PC-3 (cell line): ENCODE measurements around the gene TBK1. TPM values are rescaled to one million over a fixed set of nuclear protein-coding genes. Genes with fewer than 3 reads are reported as not detected.

Experiments used
- ATAC-seq: fragments of 200-7000 bp; cut with Tn5 transposase; 2 replicates; pipeline ENCODE4 v1.9.1; 2020; ENCODE audit warnings: mild to moderate bottlenecking, moderate library complexity
- BruUV-seq: library from RNA; stranded (reverse); fragments of 400-500 nt; replicated peaks from 2 replicates; lab custom pipeline; 2021; lab: Mats Ljungman, UMichigan
- CTCF ChIA-PET: fragments of 300-600 bp; sonication (Branson Sonifier 250); formaldehyde crosslinking; loops from one replicate; lab custom pipeline; 2022; ENCODE audit warnings: antibody characterized with exemption; lab: Charles Lee
- POLR2A ChIA-PET: fragments of 300-600 bp; sonication (Branson Sonifier 250); formaldehyde crosslinking; loops from one replicate; lab custom pipeline; 2022; ENCODE audit warnings: antibody characterized with exemption; ENCODE audit not compliant: unreplicated experiment; lab: Charles Lee
- DNase-seq: peaks from one replicate; pipeline ENCODE4 v3.0.0-alpha.2; 2015
- H2AFZ ChIP-seq: fragments of 300-600 bp; sonication (generic); 2 replicates; pipeline ENCODE4 v1.6.0; 2016; ENCODE audit warnings: antibody characterized with exemption, low read length
- H3F3A ChIP-seq: fragments of 300-600 bp; sonication (generic); one replicate; pipeline ENCODE4 v1.6.0; 2017; ENCODE audit warnings: antibody characterized with exemption, low read length, control low read depth, mild to moderate bottlenecking; ENCODE audit not compliant: unreplicated experiment
- H3K27ac ChIP-seq: fragments of 300-600 bp; sonication (generic); 2 replicates; pipeline ENCODE4 v1.5.1; 2016; ENCODE audit warnings: mild to moderate bottlenecking, low read length
- H3K27me3 ChIP-seq: fragments of 300-600 bp; sonication (generic); 2 replicates; pipeline ENCODE4 v1.6.1; 2016; ENCODE audit warnings: low read length, mixed read lengths
- H3K36me3 ChIP-seq: fragments of 300-600 bp; sonication (generic); 2 replicates; pipeline ENCODE4 v1.6.1; 2016; ENCODE audit warnings: low read depth, mixed run types, low read length, mixed read lengths
- H3K4me1 ChIP-seq: fragments of 300-600 bp; sonication (generic); 2 replicates; pipeline ENCODE4 v1.5.1; 2016; ENCODE audit warnings: low read length; ENCODE audit not compliant: insufficient read depth
- H3K4me2 ChIP-seq: fragments of 300-600 bp; sonication (generic); 2 replicates; pipeline ENCODE4 v1.6.0; 2016; ENCODE audit warnings: low read length
- H3K4me3 ChIP-seq: fragments of 300-600 bp; sonication (generic); 2 replicates; pipeline ENCODE4 v1.5.1; 2016; ENCODE audit warnings: mild to moderate bottlenecking, low read length, mixed read lengths
- H3K79me2 ChIP-seq: fragments of 300-600 bp; sonication (generic); 2 replicates; pipeline ENCODE4 v1.6.1; 2017; ENCODE audit warnings: low read length, mixed read lengths
- H3K9ac ChIP-seq: fragments of 300-600 bp; sonication (generic); 2 replicates; pipeline ENCODE4 v1.6.0; 2016; ENCODE audit warnings: mild to moderate bottlenecking, low read length
- H3K9me2 ChIP-seq: fragments of 300-600 bp; sonication (generic); replicated peaks from 2 replicates; pipeline ENCODE4 v1.6.1; 2016; ENCODE audit warnings: mixed run types, low read length, mixed read lengths
- H3K9me3 ChIP-seq: fragments of 300-600 bp; sonication (generic); 2 replicates; pipeline ENCODE4 v1.6.1; 2016; ENCODE audit warnings: low read length, mixed read lengths
- H4K20me1 ChIP-seq: fragments of 300-600 bp; sonication (generic); 2 replicates; pipeline ENCODE4 v1.6.1; 2016; ENCODE audit warnings: low read length, mixed read lengths
- CTCF ChIP-seq: fragments of 300-600 bp; sonication (generic); conservative IDR thresholded peaks from 2 replicates; pipeline ENCODE4 v1.5.1; 2017; ENCODE audit warnings: antibody characterized with exemption, low read depth, mild to moderate bottlenecking, low read length
- EZH2 ChIP-seq: fragments of 300-600 bp; sonication (generic); IDR thresholded peaks from one replicate; pipeline ENCODE4 v1.6.1; 2017; ENCODE audit warnings: antibody characterized with exemption, mild to moderate bottlenecking, low read length; ENCODE audit not compliant: unreplicated experiment
- EZH2phosphoT487 ChIP-seq: fragments of 300-600 bp; sonication (generic); IDR thresholded peaks from 2 replicates; pipeline ENCODE4 v1.6.1; 2018; ENCODE audit warnings: mild to moderate bottlenecking, antibody characterized with exemption, low read length, borderline replicate concordance
- intact Hi-C: fragments of 100-400 bp; cut with micrococcal nuclease; formaldehyde crosslinking; loops from 2 replicates; pipeline ENCODE4 v1.9.0; 2023
- total RNA-seq: library from RNA; depleted of rRNA; stranded (reverse); fragments of >200 nt; gene quantifications from 2 replicates; pipeline ENCODE4 v1.2.3, GENCODE V29; 2014

The TBK1 gene
- total RNA-seq, 1 experiment from 2014 or later: 23.7 TPM

GRCh38 chr12:64455506-64455905, 3.6 kb downstream of the TBK1 start:
- Histone ChIP-seq H3K4me2 (no peak overlapping the region), H3K4me1 (peaks cover 18% of the 10 kb centered on the region), H3K27ac (no peak overlapping the region), H3K4me3 (no peak overlapping the region), H3K9ac (no peak overlapping the region), H3K9me3 (no peaks in the 10 kb centered on the region), H3K79me2 (peaks cover 79% of the 10 kb centered on the region), H3K36me3 (peaks cover 20% of the 10 kb centered on the region; the same call in 1 of the 2 replicates), H4K20me1 (peaks cover 15% of the 10 kb centered on the region; the same call in 1 of the 2 replicates), H2AFZ (no peak overlapping the region), H3F3A (no peaks in the 10 kb centered on the region), H3K27me3 (no peaks in the 10 kb centered on the region), H3K9me2 (no peaks in the 10 kb centered on the region)
- DNase-seq (no peak), ATAC-seq (no peak)
- no TSS peak for BruUV-seq
- intact Hi-C loops: no loop called here
- ChIA-PET CTCF (no interaction called here), POLR2A (no interaction called here)
- TF ChIP-seq EZH2: no peak
- TF ChIP-seq EZH2phosphoT487: no peak
- no peak for TF ChIP-seq CTCF

GRCh38 chr12:64456119-64456518, 4.2 kb downstream of the TBK1 start:
- ChIA-PET CTCF (no interaction called here), POLR2A (no interaction called here)
- Histone ChIP-seq H3K79me2 (peaks cover 79% of the 10 kb centered on the region), H3K4me1 (peaks cover 11% of the 10 kb centered on the region), H3F3A (no peaks in the 10 kb centered on the region), H3K4me2 (no peak overlapping the region), H3K36me3 (peaks cover 20% of the 10 kb centered on the region; the same call in 1 of the 2 replicates), H3K9me2 (no peaks in the 10 kb centered on the region), H3K9me3 (no peaks in the 10 kb centered on the region), H2AFZ (no peak overlapping the region), H3K27me3 (no peaks in the 10 kb centered on the region), H3K4me3 (no peak overlapping the region), H3K27ac (no peak overlapping the region), H4K20me1 (peaks cover 15% of the 10 kb centered on the region; the same call in 1 of the 2 replicates), H3K9ac (no peak overlapping the region)
- intact Hi-C loops: no loop called here
- DNase-seq (no peak), ATAC-seq (no peak)
- BruUV-seq: no TSS peak
- no peak for TF ChIP-seq EZH2phosphoT487
- TF ChIP-seq EZH2: no peak

GRCh38 chr12:64457032-64457431, 5.1 kb downstream of the TBK1 start:
- no peaks in the 10 kb centered on the region for H3K27me3 ChIP-seq
- intact Hi-C loops: no loop called here
- H3K4me1 ChIP-seq: peaks cover 9% of the 10 kb centered on the region
- CTCF ChIA-PET: no interaction called here
- DNase-seq (no peak), ATAC-seq (no peak)
- no peaks in the 10 kb centered on the region for H3F3A ChIP-seq
- H3K27ac ChIP-seq: no peak overlapping the region
- peaks cover 25% of the 10 kb centered on the region for H3K36me3 ChIP-seq
- no peaks in the 10 kb centered on the region for H3K9me3 ChIP-seq
- H4K20me1 ChIP-seq: peaks cover 15% of the 10 kb centered on the region; the same call in 1 of the 2 replicates
- no peak overlapping the region for H3K4me3 ChIP-seq
- no TSS peak for BruUV-seq
- no peak overlapping the region for H3K9ac ChIP-seq
- H2AFZ ChIP-seq: no peak overlapping the region
- no peak for TF ChIP-seq EZH2phosphoT487
- TF ChIP-seq CTCF: no peak
- no peak for TF ChIP-seq EZH2
- peaks cover 79% of the 10 kb centered on the region for H3K79me2 ChIP-seq
- POLR2A ChIA-PET: no interaction called here
- H3K4me2 ChIP-seq: no peak overlapping the region
- no peaks in the 10 kb centered on the region for H3K9me2 ChIP-seq
